22Rv1 (cell line): ENCODE measurements around the gene TET2.
A peak's percentile ranks its signal among the peaks of the same experiment; 100 is the strongest.

Source experiments
- H3K27ac ChIP-seq: fragments of 450-650 bp; 2 replicates; pipeline ENCODE4 v1.5.1; 2017
- CTCF ChIP-seq: fragments of 450-650 bp; IDR thresholded peaks from 2 replicates; pipeline ENCODE4 v1.5.1; 2017; ENCODE audit warnings: mild to moderate bottlenecking
- ZFX ChIP-seq: fragments of 450-650 bp; IDR thresholded peaks from 2 replicates; pipeline ENCODE4 v1.6.1; 2017; ENCODE audit warnings: antibody characterized with exemption, borderline replicate concordance

TET2 gene

GRCh38 chr4:105182211-105182610 lies 35.5 kb downstream of the TET2 start:
- H3K27ac ChIP-seq: no peak overlapping the region
- TF ChIP-seq ZFX (no peak), CTCF (no peak)

- TF ChIP-seq CTCF: no peak
- no peak for TF ChIP-seq ZFX
Observed at GRCh38 chr4:105184316-105184980, 37.8 kb downstream of the TET2 start.

GRCh38 chr4:105186701-105187161 lies 40.1 kb downstream of the TET2 start:
- TF ChIP-seq ZFX (no peak), CTCF (no peak)
- H3K27ac ChIP-seq: no peak overlapping the region

More at GRCh38 chr4:105184316-105184980, 37.8 kb downstream of the TET2 start:
- no peak overlapping the region for H3K27ac ChIP-seq

GRCh38 chr4:105189855-105190650 lies 43.4 kb downstream of the TET2 start:
- TF ChIP-seq CTCF: no peak
- no peak for TF ChIP-seq ZFX
- H3K27ac ChIP-seq: no peak overlapping the region

- H3K27ac ChIP-seq: no peak overlapping the region
- TF ChIP-seq CTCF (no peak), ZFX (no peak)
Observed at GRCh38 chr4:105191621-105192210, 45.0 kb downstream of the TET2 start.

- peak overlapping the region; percentile 14; the same call in 1 of the 2 replicates for H3K27ac ChIP-seq
- no peak for TF ChIP-seq CTCF
- TF ChIP-seq ZFX: no peak
Observed at GRCh38 chr4:105192474-105192873, 45.8 kb downstream of the TET2 start.
